D721Med (cell line): ENCODE data around the gene CDH13.

Source experiments
- DNase-seq: peaks from one replicate; pipeline ENCODE4 v3.0.0; 2011; ENCODE audit warnings: low spot score; ENCODE audit not compliant: insufficient read length
- FAIRE-seq: peaks from 2 replicates; lab custom pipeline; 2011; peaks lifted over from hg19 to GRCh38; lab: Jason Lieb, UNC
- TF ChIP-seq, protein P1 (sequence below): IDR thresholded peaks from 2 replicates; pipeline ENCODE4 v1.5.1; 2012; ENCODE audit warnings: mild to moderate bottlenecking, control low read depth; ENCODE audit not compliant: insufficient read depth; ENCODE audit errors: missing control alignments

Gene CDH13

DNA sequence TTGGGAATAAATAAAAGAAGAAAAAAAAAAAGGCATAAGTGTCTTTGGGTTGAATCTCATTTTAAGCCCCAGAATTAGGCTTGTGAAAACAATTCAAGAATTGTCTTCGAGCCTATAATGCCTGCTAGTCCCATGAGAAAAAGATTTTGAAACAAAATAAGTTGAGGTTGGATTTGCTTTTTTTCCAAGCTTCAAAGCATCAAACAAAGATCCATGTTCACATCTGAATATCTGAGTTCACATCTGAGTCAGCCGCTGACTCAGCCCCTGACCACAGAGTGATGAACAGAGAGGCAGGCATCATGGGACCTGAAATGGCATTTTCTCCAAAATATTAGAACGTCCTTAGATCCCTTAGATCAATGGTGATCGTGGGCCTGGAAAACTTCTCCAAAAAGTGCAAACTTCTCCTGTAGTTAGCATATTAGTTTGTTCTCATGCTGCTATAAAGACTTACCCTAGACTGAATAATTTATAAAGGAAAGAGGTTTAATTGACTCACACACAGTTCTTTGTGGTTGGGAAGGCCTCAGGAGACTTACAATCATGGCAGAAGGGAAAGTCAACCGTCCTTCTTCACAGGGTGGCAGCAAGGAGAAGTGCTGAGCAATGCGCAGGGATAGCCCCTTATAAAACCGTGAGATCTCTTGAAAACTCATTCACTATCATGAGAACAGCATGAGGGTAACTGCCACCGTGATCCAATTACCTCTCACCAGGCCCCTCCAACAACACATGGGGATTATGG, 886.4 kb downstream of the CDH13 start:
- TF ChIP-seq, protein P1, sequence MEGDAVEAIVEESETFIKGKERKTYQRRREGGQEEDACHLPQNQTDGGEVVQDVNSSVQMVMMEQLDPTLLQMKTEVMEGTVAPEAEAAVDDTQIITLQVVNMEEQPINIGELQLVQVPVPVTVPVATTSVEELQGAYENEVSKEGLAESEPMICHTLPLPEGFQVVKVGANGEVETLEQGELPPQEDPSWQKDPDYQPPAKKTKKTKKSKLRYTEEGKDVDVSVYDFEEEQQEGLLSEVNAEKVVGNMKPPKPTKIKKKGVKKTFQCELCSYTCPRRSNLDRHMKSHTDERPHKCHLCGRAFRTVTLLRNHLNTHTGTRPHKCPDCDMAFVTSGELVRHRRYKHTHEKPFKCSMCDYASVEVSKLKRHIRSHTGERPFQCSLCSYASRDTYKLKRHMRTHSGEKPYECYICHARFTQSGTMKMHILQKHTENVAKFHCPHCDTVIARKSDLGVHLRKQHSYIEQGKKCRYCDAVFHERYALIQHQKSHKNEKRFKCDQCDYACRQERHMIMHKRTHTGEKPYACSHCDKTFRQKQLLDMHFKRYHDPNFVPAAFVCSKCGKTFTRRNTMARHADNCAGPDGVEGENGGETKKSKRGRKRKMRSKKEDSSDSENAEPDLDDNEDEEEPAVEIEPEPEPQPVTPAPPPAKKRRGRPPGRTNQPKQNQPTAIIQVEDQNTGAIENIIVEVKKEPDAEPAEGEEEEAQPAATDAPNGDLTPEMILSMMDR, result no peak
- no peak for FAIRE-seq
- no peak for DNase-seq

DNA sequence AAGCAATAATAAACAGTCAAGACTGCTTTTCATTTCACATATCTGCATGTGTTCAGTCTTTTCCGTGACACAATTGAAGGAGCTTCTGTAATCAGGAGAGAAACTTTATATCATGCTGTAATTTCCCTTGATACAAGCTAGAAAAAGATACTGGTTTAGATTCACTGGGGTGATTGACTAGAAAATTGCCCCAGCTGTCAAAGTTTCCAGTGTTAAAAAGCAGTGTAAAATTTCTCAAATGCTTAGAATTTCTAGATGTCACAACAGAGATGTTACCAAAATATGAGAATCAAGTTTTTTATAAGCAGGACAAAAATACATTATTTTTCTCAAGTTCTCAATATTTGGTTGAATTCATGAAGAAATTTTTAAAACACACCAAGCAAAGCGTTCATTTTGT, 888.6 kb downstream of the CDH13 start:
- FAIRE-seq (no peak), DNase-seq (no peak)
- TF ChIP-seq, protein P1, result no peak

DNA sequence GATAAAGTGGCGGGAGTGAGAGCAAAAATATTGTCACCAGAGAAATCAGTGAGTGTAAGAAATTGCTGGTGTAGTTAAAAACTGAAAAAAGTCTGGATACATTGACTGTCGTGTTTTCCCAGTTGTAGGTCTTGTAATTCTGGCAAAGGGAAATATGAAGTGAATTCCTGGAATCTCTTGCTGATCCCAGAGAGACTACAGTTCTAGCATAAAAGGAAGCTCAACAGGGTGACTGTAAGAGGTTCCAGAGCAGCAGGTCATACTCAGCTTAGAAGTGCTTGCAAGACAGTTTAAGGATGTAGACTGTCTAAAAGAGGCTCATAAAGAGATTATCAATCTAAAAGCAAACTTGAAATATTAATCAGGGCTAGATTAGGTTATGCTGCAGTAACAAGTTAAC, 890.2 kb downstream of the CDH13 start:
- no peak for FAIRE-seq
- DNase-seq, result no peak
- TF ChIP-seq, protein P1, result no peak

DNA sequence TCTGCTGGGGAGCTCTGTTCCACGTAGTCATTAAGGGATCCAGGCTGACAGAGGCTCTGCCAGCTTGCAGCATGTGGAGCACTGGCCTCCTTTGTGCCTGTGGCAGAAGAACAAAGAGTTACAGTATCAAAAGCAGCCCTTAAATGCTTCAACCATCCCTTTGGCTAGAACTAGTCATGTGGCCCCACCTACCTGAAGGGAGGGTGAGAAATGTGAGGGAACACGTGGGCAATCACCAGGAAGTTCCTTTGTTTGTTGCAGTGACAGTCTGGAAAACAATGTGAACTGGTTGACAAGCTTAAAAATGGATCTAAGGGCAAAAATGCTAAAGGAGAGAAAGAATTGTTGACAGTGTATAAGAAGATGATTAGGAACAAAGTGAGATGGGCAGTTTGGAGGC, 890.6 kb downstream of the CDH13 start:
- FAIRE-seq (no peak), DNase-seq (no peak)
- TF ChIP-seq, protein P1, result no peak

DNA sequence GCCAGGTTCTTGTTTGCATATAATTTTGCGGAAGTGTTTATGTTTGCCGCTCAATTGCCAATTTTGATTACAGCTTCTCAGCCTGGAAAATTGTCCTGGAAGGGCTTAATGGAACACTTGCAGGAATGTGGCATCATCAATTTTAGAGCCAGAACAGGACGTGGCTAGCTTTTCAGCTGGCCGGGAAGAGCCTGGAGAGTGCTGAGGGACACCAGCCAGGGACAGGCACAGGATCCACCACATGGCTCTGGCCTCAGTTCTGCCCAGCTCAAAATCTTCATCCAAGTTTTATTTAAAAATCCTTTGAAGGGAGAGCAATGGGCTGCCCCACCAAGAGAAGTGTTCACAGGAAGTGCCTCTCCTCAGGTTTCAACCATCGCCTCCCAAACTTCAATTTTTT, 893.8 kb downstream of the CDH13 start:
- FAIRE-seq (no peak), DNase-seq (no peak)
- TF ChIP-seq, protein P1, result no peak

DNA sequence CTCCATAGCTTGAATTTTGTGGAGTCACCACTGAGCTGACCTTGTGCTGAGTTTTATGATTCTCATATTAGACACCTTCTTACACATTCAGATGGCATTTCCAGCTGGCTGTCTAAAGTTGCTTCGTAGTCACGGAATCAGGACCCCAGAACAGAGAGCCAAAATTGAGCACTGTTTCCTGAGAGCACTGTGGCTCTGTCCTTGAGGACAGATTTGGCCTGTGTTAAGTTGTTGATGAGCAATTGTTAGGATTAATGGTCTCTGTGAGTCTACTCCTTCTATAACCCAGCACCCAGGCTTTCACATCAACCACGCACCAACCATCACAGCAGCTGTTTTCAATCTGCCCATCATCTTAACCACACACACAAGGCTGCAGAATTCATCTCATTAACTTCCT, 903.5 kb downstream of the CDH13 start:
- DNase-seq (no peak), FAIRE-seq (no peak)
- TF ChIP-seq, protein P1, result no peak

DNA sequence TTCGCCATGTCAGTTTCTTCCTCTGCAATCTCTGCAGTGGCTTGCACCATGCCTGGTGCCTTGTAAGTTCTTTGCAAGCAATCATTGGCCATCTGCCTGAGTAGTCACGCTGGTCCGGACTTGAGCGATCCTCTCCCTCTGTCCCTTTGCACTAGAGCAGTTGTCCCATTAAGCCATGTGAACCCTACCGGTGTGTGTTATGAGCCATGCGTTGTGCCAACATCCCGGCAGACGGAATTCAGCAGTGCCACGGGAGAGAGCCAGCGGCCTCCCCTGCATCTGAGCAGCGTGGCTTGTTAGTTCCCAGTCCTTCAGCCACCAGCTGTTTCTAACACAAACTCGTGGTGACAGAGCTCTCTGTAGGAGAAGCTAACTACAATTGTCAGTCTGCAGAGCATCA, 905.9 kb downstream of the CDH13 start:
- no peak for DNase-seq
- TF ChIP-seq, protein P1, result no peak
- no peak for FAIRE-seq
